Right lobe of liver (tissue), 4 donors: ENCODE measurements around the gene MYO10.

Source experiments
- CTCF ChIP-seq, 4 donors: fragments of 200-600 bp in 3 of 4; fragments of 450-650 bp in 1 of 4; IDR thresholded peaks; one replicate each; pipeline versions ENCODE4 v1.5.1 to v1.8.0; 2016 to 2022; ENCODE audit warnings: antibody characterized with exemption in 4 of 4, mild to moderate bottlenecking in 2 of 4
- POLR2A ChIP-seq: fragments of 450-650 bp; IDR thresholded peaks from one replicate; pipeline ENCODE4 v1.6.1; 2017; ENCODE audit warnings: antibody characterized with exemption, mild to moderate bottlenecking
- donor health status: DM: no; HTN: no; CAD: no.
- donor health status: DM: no; HTN: no; CAD: no.
- donor health status: DM: no; HTN: yes; CAD: no.

GRCh38 chr5:16755641-16756040 lies 180.4 kb downstream of the MYO10 start:
- no peak for TF ChIP-seq CTCF (IDR thresholded peaks at IDR 0.05)
- no peak for TF ChIP-seq POLR2A
